OCI-LY7 (cell line): Measurements from ENCODE around the gene ZDHHC17. TPM values are rescaled to one million over a fixed set of nuclear protein-coding genes. Genes with fewer than 3 reads are reported as not detected.

ENCODE experiments used
- BruUV-seq: library from RNA; stranded (reverse); fragments of 400-500 nt; replicated peaks from 2 replicates; lab custom pipeline; 2021; lab: Mats Ljungman, UMichigan
- CTCF ChIA-PET: fragments of 300-600 bp; sonication (Branson Sonifier 250); formaldehyde crosslinking; loops from one replicate; lab custom pipeline; 2022; ENCODE audit warnings: antibody characterized with exemption; ENCODE audit not compliant: unreplicated experiment; lab: Charles Lee
- POLR2A ChIA-PET: fragments of 300-600 bp; sonication (Branson Sonifier 250); formaldehyde crosslinking; loops from one replicate; lab custom pipeline; 2022; ENCODE audit warnings: antibody characterized with exemption; lab: Charles Lee
- DNase-seq: peaks from one replicate; pipeline ENCODE4 v3.0.0-alpha.2; 2015; ENCODE audit warnings: low spot score
- H2AFZ ChIP-seq: fragments of 200-600 bp; sonication (generic), shearing (Covaris generic); 2 replicates; pipeline ENCODE4 v1.6.1; 2014; ENCODE audit warnings: mild to moderate bottlenecking, antibody characterized with exemption, low read length, moderate library complexity
- H3K27ac ChIP-seq: fragments of 200-600 bp; sonication (generic); 2 replicates; pipeline ENCODE4 v1.5.1; 2014; ENCODE audit warnings: mixed run types, low read depth, mild to moderate bottlenecking, moderate library complexity, low read length, inconsistent platforms; ENCODE audit not compliant: poor library complexity, severe bottlenecking
- H3K36me3 ChIP-seq: fragments of 200-600 bp; sonication (generic); 2 replicates; pipeline ENCODE4 v1.6.1; 2014; ENCODE audit warnings: mild to moderate bottlenecking, antibody characterized with exemption, low read length, moderate library complexity, mixed read lengths; ENCODE audit not compliant: insufficient read depth
- H3K4me1 ChIP-seq: fragments of 200-600 bp; sonication (generic); 2 replicates; pipeline ENCODE4 v1.5.1; 2014; ENCODE audit warnings: mild to moderate bottlenecking, low read length; ENCODE audit not compliant: insufficient read depth, poor library complexity, severe bottlenecking
- H3K4me2 ChIP-seq: fragments of 200-600 bp; sonication (generic); 2 replicates; pipeline ENCODE4 v1.6.1; 2014; ENCODE audit warnings: mild to moderate bottlenecking, low read length
- H3K4me3 ChIP-seq: fragments of 200-600 bp; sonication (generic); 2 replicates; pipeline ENCODE4 v1.5.1; 2014; ENCODE audit warnings: mild to moderate bottlenecking, low read depth, low read length; ENCODE audit not compliant: poor library complexity, severe bottlenecking
- H3K79me2 ChIP-seq: fragments of 200-600 bp; sonication (generic); 2 replicates; pipeline ENCODE4 v1.6.1; 2016; ENCODE audit warnings: low read depth, mild to moderate bottlenecking, low read length, moderate library complexity, mixed read lengths; ENCODE audit not compliant: insufficient read depth
- H3K9me2 ChIP-seq: fragments of 200-600 bp; sonication (generic); 2 replicates; pipeline ENCODE4 v1.6.1; 2016; ENCODE audit warnings: mild to moderate bottlenecking, low read length, mixed read lengths; ENCODE audit not compliant: insufficient read depth
- H3K9me3 ChIP-seq: fragments of 200-600 bp; sonication (generic); 2 replicates; pipeline ENCODE4 v1.6.1; 2014; ENCODE audit warnings: mild to moderate bottlenecking, mixed run types, low read length, mixed read lengths
- H4K20me1 ChIP-seq: fragments of 200-600 bp; sonication (generic); 2 replicates; pipeline ENCODE4 v1.6.1; 2014; ENCODE audit warnings: mild to moderate bottlenecking, antibody characterized with exemption, low read length, moderate library complexity, mixed read lengths; ENCODE audit not compliant: insufficient read depth
- CTCF ChIP-seq: fragments of 200-600 bp; sonication (generic); conservative IDR thresholded peaks from 2 replicates; pipeline ENCODE4 v1.5.1; 2014; ENCODE audit warnings: mild to moderate bottlenecking, antibody characterized with exemption, low read length, moderate library complexity, mixed read lengths
- EZH2phosphoT487 ChIP-seq: fragments of 200-600 bp; sonication (generic); IDR thresholded peaks from 2 replicates; pipeline ENCODE4 v1.6.1; 2018; ENCODE audit warnings: low read depth, borderline replicate concordance, mild to moderate bottlenecking, mixed run types, antibody characterized with exemption, low read length, moderate library complexity, mixed read lengths
- intact Hi-C: fragments of 100-400 bp; cut with micrococcal nuclease; formaldehyde crosslinking; loops from one replicate; pipeline ENCODE4 v1.10.0; 2022; ENCODE audit not compliant: unreplicated experiment
- total RNA-seq, 2 experiments: library from RNA; depleted of rRNA in 1 of 2; stranded (reverse); fragments of >200 nt in 1 of 2; shearing (Covaris generic) in 1 of 2; gene quantifications; 2 replicates each; pipeline ENCODE4 v1.2.3, GENCODE V29; 2014 to 2022

Gene ZDHHC17
- total RNA-seq, 2 experiments from 2014 or later, result 24.0 to 32.8 TPM

- BruUV-seq, result no TSS peak
- POLR2A ChIA-PET, result no interaction called here
- Histone ChIP-seq H3K27ac (no peak within 1 kb of the TSS), H3K9me3 (no peaks in the 10 kb centered on the region), H2AFZ (peak within 1 kb of the TSS; percentile 90), H3K36me3 (no peaks in the 10 kb centered on the region), H3K4me2 (peak within 1 kb of the TSS; percentile 95), H3K4me3 (peak within 1 kb of the TSS; percentile 71), H3K9me2 (no peaks in the 10 kb centered on the region), H3K79me2 (no peaks in the 10 kb centered on the region), H4K20me1 (no peaks in the 10 kb centered on the region), H3K4me1 (peaks cover 10% of the 10 kb centered on the region)
- CTCF ChIA-PET, result interaction anchor here (0.9 kb wide), 1 partner anchor 13 kb away, joined by 4 read pairs; no protein-coding TSS in a partner anchor
- DNase-seq, result peak; percentile 78
- intact Hi-C loops, result no loop called here
- TF ChIP-seq CTCF, result 0 out of 2 replicates have a peak, but pooled peaks have one; percentile 25
- TF ChIP-seq EZH2phosphoT487, result no peak
Observed at GRCh38 chr12:76878899-76879709, 115.2 kb downstream of the ZDHHC17 start, which contains the start of gene CSRP2. Gene CSRP2, minus strand, starts transcription at chr12:76879019. Its CDS starts 12,759 bp downstream, at chr12:76866260.

- Histone ChIP-seq H3K4me1 (peaks cover 10% of the 10 kb centered on the region), H3K9me3 (no peaks in the 10 kb centered on the region), H3K4me2 (peak overlapping the region; percentile 95), H3K4me3 (peak overlapping the region; percentile 71), H2AFZ (peak overlapping the region; percentile 90; the same call in 1 of the 2 replicates), H3K79me2 (no peaks in the 10 kb centered on the region), H3K9me2 (no peaks in the 10 kb centered on the region), H3K36me3 (no peaks in the 10 kb centered on the region), H4K20me1 (no peaks in the 10 kb centered on the region), H3K27ac (no peak overlapping the region)
- ChIA-PET POLR2A (interaction anchor here (0.5 to 0.8 kb wide), 2 partner anchors 11 to 253 kb away, joined by 3 to 5 read pairs; no protein-coding TSS in a partner anchor), CTCF (no interaction called here)
- intact Hi-C loops, result no loop called here
- no peak for TF ChIP-seq CTCF
- no peak for TF ChIP-seq EZH2phosphoT487
- BruUV-seq, result no TSS peak
- no peak for DNase-seq
Observed at GRCh38 chr12:76879710-76880518, 116.0 kb downstream of the ZDHHC17 start.
